GM12878 (cell line): ENCODE measurements around the gene NSG1. TPM values are rescaled to one million over a fixed set of nuclear protein-coding genes. Genes with fewer than 3 reads are reported as not detected.
A peak's percentile ranks its signal among the peaks of the same experiment; 100 is the strongest.

Source experiments
- BCL3 ChIP-seq: IDR thresholded peaks from 2 replicates; pipeline ENCODE4 v1.6.1; 2011; ENCODE audit warnings: borderline replicate concordance, low read depth, mild to moderate bottlenecking, moderate library complexity, low read length; ENCODE audit not compliant: insufficient read depth, poor library complexity, severe bottlenecking
- CBX3 ChIP-seq: fragments of 200-600 bp; sonication (generic); IDR thresholded peaks from 2 replicates; pipeline ENCODE4 v1.6.1; 2016; ENCODE audit warnings: low read depth, borderline replicate concordance
- HDAC6 ChIP-seq: fragments of 200-600 bp; sonication (generic); IDR thresholded peaks from one replicate; pipeline ENCODE4 v1.8.0; 2017; ENCODE audit warnings: antibody characterized with exemption; ENCODE audit not compliant: unreplicated experiment
- IKZF1 ChIP-seq: fragments of 450-650 bp; conservative IDR thresholded peaks from 2 replicates; pipeline ENCODE4 v1.6.1; 2017; ENCODE audit warnings: antibody characterized with exemption, mild to moderate bottlenecking
- MAX ChIP-seq: IDR thresholded peaks from 2 replicates; pipeline ENCODE4 v1.6.1; 2012; ENCODE audit warnings: low read depth, low read length, improper control_type of control experiment
- MEF2B ChIP-seq: fragments of 450-650 bp; IDR thresholded peaks from 2 replicates; pipeline ENCODE4 v1.6.1; 2018; ENCODE audit warnings: mild to moderate bottlenecking, moderate library complexity; ENCODE audit not compliant: partially characterized antibody, poor library complexity, severe bottlenecking
- MYB ChIP-seq: fragments of 150-350 bp; IDR thresholded peaks from 2 replicates; pipeline ENCODE4 v1.6.1; 2014; ENCODE audit warnings: mild to moderate bottlenecking, low read depth, low read length, borderline replicate concordance
- MYC ChIP-seq: IDR thresholded peaks from 2 replicates; pipeline ENCODE4 v1.6.1; 2011; ENCODE audit warnings: mild to moderate bottlenecking, low read length, moderate library complexity, inconsistent platforms; ENCODE audit not compliant: insufficient read depth, insufficient replicate concordance, insufficient read length, severe bottlenecking
- NFIC ChIP-seq: IDR thresholded peaks from 2 replicates; pipeline ENCODE4 v1.6.1; 2012; ENCODE audit warnings: low read depth, mild to moderate bottlenecking, inconsistent platforms, low read length, moderate library complexity
- RUNX3 ChIP-seq: IDR thresholded peaks from 2 replicates; pipeline ENCODE4 v1.6.1; 2012; ENCODE audit warnings: low read length, inconsistent platforms
- TCF7 ChIP-seq: IDR thresholded peaks from 2 replicates; pipeline ENCODE4 v1.6.1; 2014; ENCODE audit warnings: antibody characterized with exemption, borderline replicate concordance
- USF1 ChIP-seq: IDR thresholded peaks from 2 replicates; pipeline ENCODE4 v1.6.1; 2011; ENCODE audit warnings: borderline replicate concordance, low read depth, mild to moderate bottlenecking, moderate library complexity, mixed read lengths, low read length; ENCODE audit not compliant: insufficient read depth; ENCODE audit errors: extremely low read length
- ZBED1 ChIP-seq: IDR thresholded peaks from 2 replicates; pipeline ENCODE4 v1.6.1; 2016; ENCODE audit warnings: borderline replicate concordance
- polyA plus RNA-seq, 11 experiments: library from polyadenylated mRNA; depleted of rRNA in 4 of 11; unstranded in 6 of 11; stranded (reverse) in 5 of 11; fragments of >200 nt; fragmentation: Nextera tagmentation in 4 of 11; fragmentation: Illumina TruSeq in 1 of 11; extraction: Ambion mirVana in 4 of 11; extraction: Trizol in 1 of 11; gene quantifications; 1 replicate in 1 of 11; 2 replicates in 10 of 11; pipeline versions ENCODE4 v1.2.1 to v1.2.3, GENCODE V29; 2011 to 2016; ENCODE audit warnings: inconsistent platforms in 2 of 11, missing spikeins in 2 of 11, low read depth in 1 of 11
- total RNA-seq, 4 experiments: library from RNA; depleted of rRNA in 3 of 4; stranded (reverse); fragments of >200 nt in 3 of 4; fragmentation: Illumina TruSeq in 1 of 4; extraction: Trizol in 1 of 4; gene quantifications; 2 replicates each; pipeline versions ENCODE4 v1.2.1 to v1.2.3, GENCODE V29; 2013 to 2021
- TF ChIP-seq, protein P1 (sequence below): fragments of 450-650 bp; IDR thresholded peaks from 2 replicates; pipeline ENCODE4 v1.6.1; 2017; ENCODE audit warnings: mild to moderate bottlenecking, moderate library complexity
- TF ChIP-seq, protein P2 (sequence below): fragments of 450-650 bp; IDR thresholded peaks from 2 replicates; pipeline ENCODE4 v1.6.1; 2017; ENCODE audit warnings: borderline replicate concordance
- TF ChIP-seq, protein P3 (sequence below): fragments of 450-650 bp; IDR thresholded peaks from 2 replicates; pipeline ENCODE4 v1.6.1; 2018; ENCODE audit warnings: mild to moderate bottlenecking, low read depth, moderate library complexity; ENCODE audit not compliant: partially characterized antibody

Gene NSG1
- total and polyA plus RNA-seq, 10 of the 15 experiments (the other 5 are each of a cell fraction or from before 2014, with no cell fraction given), result 0.03 to 0.19 (median 0.10) TPM; not detected in 5

GRCh38 chr4:4344915-4345527 lies 41.9 kb upstream of the NSG1 start (continued):
- TF ChIP-seq MYB (no peak), ZBED1 (no peak), NFIC (no peak), TCF7 (no peak), HDAC6 (no peak), MEF2B (peak; percentile 29), CBX3 (no peak), USF1 (no peak), IKZF1 (peak; percentile 58), BCL3 (no peak), RUNX3 (peak; percentile 66), MAX (no peak), MYC (no peak)
- TF ChIP-seq, protein P1, sequence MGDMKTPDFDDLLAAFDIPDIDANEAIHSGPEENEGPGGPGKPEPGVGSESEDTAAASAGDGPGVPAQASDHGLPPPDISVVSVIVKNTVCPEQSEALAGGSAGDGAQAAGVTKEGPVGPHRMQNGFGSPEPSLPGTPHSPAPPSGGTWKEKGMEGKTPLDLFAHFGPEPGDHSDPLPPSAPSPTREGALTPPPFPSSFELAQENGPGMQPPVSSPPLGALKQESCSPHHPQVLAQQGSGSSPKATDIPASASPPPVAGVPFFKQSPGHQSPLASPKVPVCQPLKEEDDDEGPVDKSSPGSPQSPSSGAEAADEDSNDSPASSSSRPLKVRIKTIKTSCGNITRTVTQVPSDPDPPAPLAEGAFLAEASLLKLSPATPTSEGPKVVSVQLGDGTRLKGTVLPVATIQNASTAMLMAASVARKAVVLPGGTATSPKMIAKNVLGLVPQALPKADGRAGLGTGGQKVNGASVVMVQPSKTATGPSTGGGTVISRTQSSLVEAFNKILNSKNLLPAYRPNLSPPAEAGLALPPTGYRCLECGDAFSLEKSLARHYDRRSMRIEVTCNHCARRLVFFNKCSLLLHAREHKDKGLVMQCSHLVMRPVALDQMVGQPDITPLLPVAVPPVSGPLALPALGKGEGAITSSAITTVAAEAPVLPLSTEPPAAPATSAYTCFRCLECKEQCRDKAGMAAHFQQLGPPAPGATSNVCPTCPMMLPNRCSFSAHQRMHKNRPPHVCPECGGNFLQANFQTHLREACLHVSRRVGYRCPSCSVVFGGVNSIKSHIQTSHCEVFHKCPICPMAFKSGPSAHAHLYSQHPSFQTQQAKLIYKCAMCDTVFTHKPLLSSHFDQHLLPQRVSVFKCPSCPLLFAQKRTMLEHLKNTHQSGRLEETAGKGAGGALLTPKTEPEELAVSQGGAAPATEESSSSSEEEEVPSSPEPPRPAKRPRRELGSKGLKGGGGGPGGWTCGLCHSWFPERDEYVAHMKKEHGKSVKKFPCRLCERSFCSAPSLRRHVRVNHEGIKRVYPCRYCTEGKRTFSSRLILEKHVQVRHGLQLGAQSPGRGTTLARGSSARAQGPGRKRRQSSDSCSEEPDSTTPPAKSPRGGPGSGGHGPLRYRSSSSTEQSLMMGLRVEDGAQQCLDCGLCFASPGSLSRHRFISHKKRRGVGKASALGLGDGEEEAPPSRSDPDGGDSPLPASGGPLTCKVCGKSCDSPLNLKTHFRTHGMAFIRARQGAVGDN, result peak; percentile 67; the same call in 1 of the 2 replicates
- TF ChIP-seq, protein P2, sequence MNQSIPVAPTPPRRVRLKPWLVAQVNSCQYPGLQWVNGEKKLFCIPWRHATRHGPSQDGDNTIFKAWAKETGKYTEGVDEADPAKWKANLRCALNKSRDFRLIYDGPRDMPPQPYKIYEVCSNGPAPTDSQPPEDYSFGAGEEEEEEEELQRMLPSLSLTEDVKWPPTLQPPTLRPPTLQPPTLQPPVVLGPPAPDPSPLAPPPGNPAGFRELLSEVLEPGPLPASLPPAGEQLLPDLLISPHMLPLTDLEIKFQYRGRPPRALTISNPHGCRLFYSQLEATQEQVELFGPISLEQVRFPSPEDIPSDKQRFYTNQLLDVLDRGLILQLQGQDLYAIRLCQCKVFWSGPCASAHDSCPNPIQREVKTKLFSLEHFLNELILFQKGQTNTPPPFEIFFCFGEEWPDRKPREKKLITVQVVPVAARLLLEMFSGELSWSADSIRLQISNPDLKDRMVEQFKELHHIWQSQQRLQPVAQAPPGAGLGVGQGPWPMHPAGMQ, result 0 out of 2 replicates have a peak, but pooled peaks have one; percentile 24
- TF ChIP-seq, protein P3, sequence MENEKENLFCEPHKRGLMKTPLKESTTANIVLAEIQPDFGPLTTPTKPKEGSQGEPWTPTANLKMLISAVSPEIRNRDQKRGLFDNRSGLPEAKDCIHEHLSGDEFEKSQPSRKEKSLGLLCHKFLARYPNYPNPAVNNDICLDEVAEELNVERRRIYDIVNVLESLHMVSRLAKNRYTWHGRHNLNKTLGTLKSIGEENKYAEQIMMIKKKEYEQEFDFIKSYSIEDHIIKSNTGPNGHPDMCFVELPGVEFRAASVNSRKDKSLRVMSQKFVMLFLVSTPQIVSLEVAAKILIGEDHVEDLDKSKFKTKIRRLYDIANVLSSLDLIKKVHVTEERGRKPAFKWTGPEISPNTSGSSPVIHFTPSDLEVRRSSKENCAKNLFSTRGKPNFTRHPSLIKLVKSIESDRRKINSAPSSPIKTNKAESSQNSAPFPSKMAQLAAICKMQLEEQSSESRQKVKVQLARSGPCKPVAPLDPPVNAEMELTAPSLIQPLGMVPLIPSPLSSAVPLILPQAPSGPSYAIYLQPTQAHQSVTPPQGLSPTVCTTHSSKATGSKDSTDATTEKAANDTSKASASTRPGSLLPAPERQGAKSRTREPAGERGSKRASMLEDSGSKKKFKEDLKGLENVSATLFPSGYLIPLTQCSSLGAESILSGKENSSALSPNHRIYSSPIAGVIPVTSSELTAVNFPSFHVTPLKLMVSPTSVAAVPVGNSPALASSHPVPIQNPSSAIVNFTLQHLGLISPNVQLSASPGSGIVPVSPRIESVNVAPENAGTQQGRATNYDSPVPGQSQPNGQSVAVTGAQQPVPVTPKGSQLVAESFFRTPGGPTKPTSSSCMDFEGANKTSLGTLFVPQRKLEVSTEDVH, result no peak
